WTC11 (cell line): ENCODE results near the gene CCHCR1. TPM values are rescaled to one million over a fixed set of nuclear protein-coding genes. Genes with fewer than 3 reads are reported as not detected.

Experiments used
- ATAC-seq: fragments of 200-7000 bp; cut with Tn5 transposase; 2 replicates; pipeline ENCODE4 v1.10.0; 2021; ENCODE audit warnings: mild to moderate bottlenecking, moderate library complexity
- CTCF ChIA-PET: fragments of 300-600 bp; sonication (Branson Sonifier 250); formaldehyde crosslinking; loops from one replicate; lab custom pipeline; 2021; ENCODE audit warnings: antibody characterized with exemption; lab: Charles Lee
- POLR2A ChIA-PET: fragments of 350-600 bp; sonication (Branson Sonifier 250); formaldehyde crosslinking; loops from one replicate; lab custom pipeline; 2021; ENCODE audit warnings: antibody characterized with exemption; lab: Charles Lee
- DNase-seq: peaks from one replicate; pipeline ENCODE4 v3.0.0; 2021; ENCODE audit warnings: low spot score
- H3K27ac Mint-ChIP-seq: 2 replicates; pipeline ENCODE4 v1.8.0; 2021; ENCODE audit warnings: mixed read lengths
- H3K27me3 Mint-ChIP-seq: 2 replicates; pipeline ENCODE4 v1.8.0; 2021; ENCODE audit warnings: low read depth, mild to moderate bottlenecking, moderate library complexity, mixed read lengths
- H3K36me3 Mint-ChIP-seq: 2 replicates; pipeline ENCODE4 v1.8.0; 2021; ENCODE audit warnings: mixed read lengths
- H3K4me1 Mint-ChIP-seq: 2 replicates; pipeline ENCODE4 v1.8.0; 2022; ENCODE audit warnings: mixed read lengths
- H3K4me3 Mint-ChIP-seq: 2 replicates; pipeline ENCODE4 v1.8.0; 2021; ENCODE audit warnings: mild to moderate bottlenecking, moderate library complexity, mixed read lengths
- H3K9me3 Mint-ChIP-seq: 2 replicates; pipeline ENCODE4 v1.8.0; 2021; ENCODE audit warnings: mixed read lengths
- E2F1 ChIP-seq: sonication (generic); formaldehyde crosslinking; IDR thresholded peaks from 2 replicates; pipeline ENCODE4 v1.8.0; 2022; ENCODE audit warnings: mild to moderate bottlenecking, missing genetic modification reagents
- E2F4 ChIP-seq: sonication (generic); formaldehyde crosslinking; IDR thresholded peaks from 2 replicates; pipeline ENCODE4 v1.8.1; 2022; ENCODE audit warnings: low read depth, mild to moderate bottlenecking, moderate library complexity, missing genetic modification reagents, borderline replicate concordance
- FOXP1 ChIP-seq: sonication (generic); formaldehyde crosslinking; IDR thresholded peaks from 2 replicates; pipeline ENCODE4 v1.8.0; 2022; ENCODE audit warnings: missing genetic modification reagents, mild to moderate bottlenecking, moderate library complexity, borderline replicate concordance
- MXD4 ChIP-seq: fragments of 250-450 bp; sonication (Bioruptor Pico); IDR thresholded peaks from 2 replicates; pipeline ENCODE4 v1.8.0; 2021; ENCODE audit warnings: mild to moderate bottlenecking, moderate library complexity, borderline replicate concordance
- NR1H2 ChIP-seq: sonication (generic); formaldehyde crosslinking; IDR thresholded peaks from 2 replicates; pipeline ENCODE4 v1.9.0; 2021; ENCODE audit warnings: mild to moderate bottlenecking, moderate library complexity, missing genetic modification reagents
- PRRX2 ChIP-seq: fragments of 250-450 bp; sonication (Bioruptor Pico); IDR thresholded peaks from 2 replicates; pipeline ENCODE4 v1.8.0; 2021; ENCODE audit warnings: mild to moderate bottlenecking
- RELA ChIP-seq: sonication (generic); formaldehyde crosslinking; IDR thresholded peaks from 2 replicates; pipeline ENCODE4 v1.8.1; 2022; ENCODE audit warnings: missing genetic modification reagents, mild to moderate bottlenecking, borderline replicate concordance
- TP53 ChIP-seq: sonication (generic); formaldehyde crosslinking; IDR thresholded peaks from 2 replicates; pipeline ENCODE4 v1.8.1; 2023; ENCODE audit warnings: mild to moderate bottlenecking, missing genetic modification reagents
- ZMAT4 ChIP-seq: fragments of 250-450 bp; sonication (Bioruptor Pico); IDR thresholded peaks from 2 replicates; pipeline ENCODE4 v1.9.0; 2021; ENCODE audit warnings: mild to moderate bottlenecking
- ZNF416 ChIP-seq: fragments of 250-450 bp; sonication (Bioruptor Pico); IDR thresholded peaks from 2 replicates; pipeline ENCODE4 v1.9.0; 2021; ENCODE audit warnings: mild to moderate bottlenecking, inconsistent platforms
- ZNF423 ChIP-seq: fragments of 250-450 bp; sonication (Bioruptor Pico); IDR thresholded peaks from 2 replicates; pipeline ENCODE4 v2.1.2; 2022; ENCODE audit warnings: mild to moderate bottlenecking, moderate library complexity
- total RNA-seq: library from RNA; stranded (reverse); gene quantifications from 3 replicates; pipeline ENCODE4 v1.2.3, GENCODE V29; 2021
- TF ChIP-seq, protein P1 (sequence below): sonication (generic); formaldehyde crosslinking; IDR thresholded peaks from 2 replicates; pipeline ENCODE4 v1.8.1; 2023; ENCODE audit warnings: mild to moderate bottlenecking, missing genetic modification reagents, borderline replicate concordance
- TF ChIP-seq, protein P2 (sequence below): sonication (generic); formaldehyde crosslinking; conservative IDR thresholded peaks from 2 replicates; pipeline ENCODE4 v1.8.1; 2023; ENCODE audit warnings: mild to moderate bottlenecking, low read depth, missing genetic modification reagents, moderate library complexity
- TF ChIP-seq, protein P3 (sequence below): fragments of 250-450 bp; sonication (Bioruptor Pico); IDR thresholded peaks from 2 replicates; pipeline ENCODE4 v1.9.0; 2021; ENCODE audit warnings: mild to moderate bottlenecking
- TF ChIP-seq, protein P4 (sequence below): fragments of 250-450 bp; sonication (Bioruptor Pico); IDR thresholded peaks from 2 replicates; pipeline ENCODE4 v1.9.0; 2021; ENCODE audit warnings: mild to moderate bottlenecking, borderline replicate concordance

The CCHCR1 gene
- total RNA-seq, 1 experiment from 2014 or later = 58.7 TPM

- no peaks in the 10 kb centered on the region; the same call in 1 of the 2 replicates for H3K27me3 Mint-ChIP-seq
- no peak for ATAC-seq
- TF ChIP-seq ZNF416 (CRISPR knock-in tag) (no peak), E2F4 (no peak), ZMAT4 (CRISPR knock-in tag) (no peak), NR1H2 (no peak), MXD4 (CRISPR knock-in tag) (no peak), TP53 (no peak), ZNF423 (CRISPR knock-in tag) (no peak), E2F1 (CRISPR knock-in tag) (no peak), RELA (CRISPR knock-in tag) (no peak), PRRX2 (CRISPR knock-in tag) (no peak), FOXP1 (no peak)
- TF ChIP-seq, protein P1, sequence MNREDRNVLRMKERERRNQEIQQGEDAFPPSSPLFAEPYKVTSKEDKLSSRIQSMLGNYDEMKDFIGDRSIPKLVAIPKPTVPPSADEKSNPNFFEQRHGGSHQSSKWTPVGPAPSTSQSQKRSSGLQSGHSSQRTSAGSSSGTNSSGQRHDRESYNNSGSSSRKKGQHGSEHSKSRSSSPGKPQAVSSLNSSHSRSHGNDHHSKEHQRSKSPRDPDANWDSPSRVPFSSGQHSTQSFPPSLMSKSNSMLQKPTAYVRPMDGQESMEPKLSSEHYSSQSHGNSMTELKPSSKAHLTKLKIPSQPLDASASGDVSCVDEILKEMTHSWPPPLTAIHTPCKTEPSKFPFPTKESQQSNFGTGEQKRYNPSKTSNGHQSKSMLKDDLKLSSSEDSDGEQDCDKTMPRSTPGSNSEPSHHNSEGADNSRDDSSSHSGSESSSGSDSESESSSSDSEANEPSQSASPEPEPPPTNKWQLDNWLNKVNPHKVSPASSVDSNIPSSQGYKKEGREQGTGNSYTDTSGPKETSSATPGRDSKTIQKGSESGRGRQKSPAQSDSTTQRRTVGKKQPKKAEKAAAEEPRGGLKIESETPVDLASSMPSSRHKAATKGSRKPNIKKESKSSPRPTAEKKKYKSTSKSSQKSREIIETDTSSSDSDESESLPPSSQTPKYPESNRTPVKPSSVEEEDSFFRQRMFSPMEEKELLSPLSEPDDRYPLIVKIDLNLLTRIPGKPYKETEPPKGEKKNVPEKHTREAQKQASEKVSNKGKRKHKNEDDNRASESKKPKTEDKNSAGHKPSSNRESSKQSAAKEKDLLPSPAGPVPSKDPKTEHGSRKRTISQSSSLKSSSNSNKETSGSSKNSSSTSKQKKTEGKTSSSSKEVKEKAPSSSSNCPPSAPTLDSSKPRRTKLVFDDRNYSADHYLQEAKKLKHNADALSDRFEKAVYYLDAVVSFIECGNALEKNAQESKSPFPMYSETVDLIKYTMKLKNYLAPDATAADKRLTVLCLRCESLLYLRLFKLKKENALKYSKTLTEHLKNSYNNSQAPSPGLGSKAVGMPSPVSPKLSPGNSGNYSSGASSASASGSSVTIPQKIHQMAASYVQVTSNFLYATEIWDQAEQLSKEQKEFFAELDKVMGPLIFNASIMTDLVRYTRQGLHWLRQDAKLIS (CRISPR knock-in tag) = no peak
- TF ChIP-seq, protein P2, sequence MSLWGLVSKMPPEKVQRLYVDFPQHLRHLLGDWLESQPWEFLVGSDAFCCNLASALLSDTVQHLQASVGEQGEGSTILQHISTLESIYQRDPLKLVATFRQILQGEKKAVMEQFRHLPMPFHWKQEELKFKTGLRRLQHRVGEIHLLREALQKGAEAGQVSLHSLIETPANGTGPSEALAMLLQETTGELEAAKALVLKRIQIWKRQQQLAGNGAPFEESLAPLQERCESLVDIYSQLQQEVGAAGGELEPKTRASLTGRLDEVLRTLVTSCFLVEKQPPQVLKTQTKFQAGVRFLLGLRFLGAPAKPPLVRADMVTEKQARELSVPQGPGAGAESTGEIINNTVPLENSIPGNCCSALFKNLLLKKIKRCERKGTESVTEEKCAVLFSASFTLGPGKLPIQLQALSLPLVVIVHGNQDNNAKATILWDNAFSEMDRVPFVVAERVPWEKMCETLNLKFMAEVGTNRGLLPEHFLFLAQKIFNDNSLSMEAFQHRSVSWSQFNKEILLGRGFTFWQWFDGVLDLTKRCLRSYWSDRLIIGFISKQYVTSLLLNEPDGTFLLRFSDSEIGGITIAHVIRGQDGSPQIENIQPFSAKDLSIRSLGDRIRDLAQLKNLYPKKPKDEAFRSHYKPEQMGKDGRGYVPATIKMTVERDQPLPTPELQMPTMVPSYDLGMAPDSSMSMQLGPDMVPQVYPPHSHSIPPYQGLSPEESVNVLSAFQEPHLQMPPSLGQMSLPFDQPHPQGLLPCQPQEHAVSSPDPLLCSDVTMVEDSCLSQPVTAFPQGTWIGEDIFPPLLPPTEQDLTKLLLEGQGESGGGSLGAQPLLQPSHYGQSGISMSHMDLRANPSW (CRISPR knock-in tag) = no peak
- TF ChIP-seq, protein P3, sequence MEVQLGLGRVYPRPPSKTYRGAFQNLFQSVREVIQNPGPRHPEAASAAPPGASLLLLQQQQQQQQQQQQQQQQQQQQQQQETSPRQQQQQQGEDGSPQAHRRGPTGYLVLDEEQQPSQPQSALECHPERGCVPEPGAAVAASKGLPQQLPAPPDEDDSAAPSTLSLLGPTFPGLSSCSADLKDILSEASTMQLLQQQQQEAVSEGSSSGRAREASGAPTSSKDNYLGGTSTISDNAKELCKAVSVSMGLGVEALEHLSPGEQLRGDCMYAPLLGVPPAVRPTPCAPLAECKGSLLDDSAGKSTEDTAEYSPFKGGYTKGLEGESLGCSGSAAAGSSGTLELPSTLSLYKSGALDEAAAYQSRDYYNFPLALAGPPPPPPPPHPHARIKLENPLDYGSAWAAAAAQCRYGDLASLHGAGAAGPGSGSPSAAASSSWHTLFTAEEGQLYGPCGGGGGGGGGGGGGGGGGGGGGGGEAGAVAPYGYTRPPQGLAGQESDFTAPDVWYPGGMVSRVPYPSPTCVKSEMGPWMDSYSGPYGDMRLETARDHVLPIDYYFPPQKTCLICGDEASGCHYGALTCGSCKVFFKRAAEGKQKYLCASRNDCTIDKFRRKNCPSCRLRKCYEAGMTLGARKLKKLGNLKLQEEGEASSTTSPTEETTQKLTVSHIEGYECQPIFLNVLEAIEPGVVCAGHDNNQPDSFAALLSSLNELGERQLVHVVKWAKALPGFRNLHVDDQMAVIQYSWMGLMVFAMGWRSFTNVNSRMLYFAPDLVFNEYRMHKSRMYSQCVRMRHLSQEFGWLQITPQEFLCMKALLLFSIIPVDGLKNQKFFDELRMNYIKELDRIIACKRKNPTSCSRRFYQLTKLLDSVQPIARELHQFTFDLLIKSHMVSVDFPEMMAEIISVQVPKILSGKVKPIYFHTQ (CRISPR knock-in tag) = no peak
- TF ChIP-seq, protein P4, sequence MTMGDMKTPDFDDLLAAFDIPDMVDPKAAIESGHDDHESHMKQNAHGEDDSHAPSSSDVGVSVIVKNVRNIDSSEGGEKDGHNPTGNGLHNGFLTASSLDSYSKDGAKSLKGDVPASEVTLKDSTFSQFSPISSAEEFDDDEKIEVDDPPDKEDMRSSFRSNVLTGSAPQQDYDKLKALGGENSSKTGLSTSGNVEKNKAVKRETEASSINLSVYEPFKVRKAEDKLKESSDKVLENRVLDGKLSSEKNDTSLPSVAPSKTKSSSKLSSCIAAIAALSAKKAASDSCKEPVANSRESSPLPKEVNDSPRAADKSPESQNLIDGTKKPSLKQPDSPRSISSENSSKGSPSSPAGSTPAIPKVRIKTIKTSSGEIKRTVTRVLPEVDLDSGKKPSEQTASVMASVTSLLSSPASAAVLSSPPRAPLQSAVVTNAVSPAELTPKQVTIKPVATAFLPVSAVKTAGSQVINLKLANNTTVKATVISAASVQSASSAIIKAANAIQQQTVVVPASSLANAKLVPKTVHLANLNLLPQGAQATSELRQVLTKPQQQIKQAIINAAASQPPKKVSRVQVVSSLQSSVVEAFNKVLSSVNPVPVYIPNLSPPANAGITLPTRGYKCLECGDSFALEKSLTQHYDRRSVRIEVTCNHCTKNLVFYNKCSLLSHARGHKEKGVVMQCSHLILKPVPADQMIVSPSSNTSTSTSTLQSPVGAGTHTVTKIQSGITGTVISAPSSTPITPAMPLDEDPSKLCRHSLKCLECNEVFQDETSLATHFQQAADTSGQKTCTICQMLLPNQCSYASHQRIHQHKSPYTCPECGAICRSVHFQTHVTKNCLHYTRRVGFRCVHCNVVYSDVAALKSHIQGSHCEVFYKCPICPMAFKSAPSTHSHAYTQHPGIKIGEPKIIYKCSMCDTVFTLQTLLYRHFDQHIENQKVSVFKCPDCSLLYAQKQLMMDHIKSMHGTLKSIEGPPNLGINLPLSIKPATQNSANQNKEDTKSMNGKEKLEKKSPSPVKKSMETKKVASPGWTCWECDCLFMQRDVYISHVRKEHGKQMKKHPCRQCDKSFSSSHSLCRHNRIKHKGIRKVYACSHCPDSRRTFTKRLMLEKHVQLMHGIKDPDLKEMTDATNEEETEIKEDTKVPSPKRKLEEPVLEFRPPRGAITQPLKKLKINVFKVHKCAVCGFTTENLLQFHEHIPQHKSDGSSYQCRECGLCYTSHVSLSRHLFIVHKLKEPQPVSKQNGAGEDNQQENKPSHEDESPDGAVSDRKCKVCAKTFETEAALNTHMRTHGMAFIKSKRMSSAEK = no peak
- H3K4me3 Mint-ChIP-seq = no peak overlapping the region
- no peaks in the 10 kb centered on the region for H3K36me3 Mint-ChIP-seq
- no peak for DNase-seq
- no peaks in the 10 kb centered on the region for H3K9me3 Mint-ChIP-seq
- ChIA-PET POLR2A (interaction anchor here (1.0 kb wide), 1 partner anchor 23 kb away, joined by 3 read pairs; no protein-coding TSS in a partner anchor), CTCF (interaction anchor here (0.8 to 2.1 kb wide), 23 partner anchors 8 to 386 kb away, joined by 3 to 25 read pairs (median 5); partner anchors contain the start of genes C6orf15, MDC1, PSORS1C1 and TCF19)
- H3K4me1 Mint-ChIP-seq = 0 out of 2 replicates have a peak, but pooled peaks cover 3% of the 10 kb centered on the region
- H3K27ac Mint-ChIP-seq = no peak overlapping the region
Measured at GRCh38 chr6:31103136-31103535, 54.5 kb downstream of the CCHCR1 start.
